ENCODE data around the gene HSP90AA1. TPM values are rescaled to one million over a fixed set of nuclear protein-coding genes. Genes with fewer than 3 reads are reported as not detected.

HSP90AA1 gene
- total RNA-seq, 2 experiments from 2014 or later, result 451 to 462 TPM

DNA sequence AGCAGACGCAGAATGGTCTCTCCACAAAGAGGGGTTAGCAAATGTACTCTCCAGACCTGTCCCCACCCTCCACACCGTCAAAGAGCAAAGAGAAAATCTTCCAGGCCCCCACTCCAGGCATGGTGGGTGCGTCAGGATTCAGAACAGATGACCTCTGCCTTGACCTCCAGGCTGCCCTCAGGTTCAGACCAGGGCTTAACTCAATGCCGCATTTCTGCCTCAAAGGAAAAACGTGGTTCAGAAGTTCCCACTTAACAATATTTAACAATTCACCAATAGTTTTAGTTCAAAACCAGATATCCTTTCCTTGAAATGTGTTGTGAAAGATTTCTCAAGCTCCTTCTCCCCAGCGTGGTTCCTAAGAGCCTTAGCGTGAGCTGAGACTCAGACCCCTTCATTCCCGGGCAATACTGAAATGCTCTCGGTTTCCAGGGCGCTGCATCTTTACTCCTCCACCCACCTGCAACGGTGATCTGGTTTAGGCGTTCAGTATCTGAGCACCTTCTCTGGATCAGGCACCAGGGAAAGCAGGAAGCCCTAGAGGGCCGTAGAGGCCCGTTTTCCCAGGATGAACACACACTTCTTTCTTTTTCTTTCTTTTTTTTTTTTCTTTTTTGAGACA is 22.9 kb downstream of the HSP90AA1 start:
- peaks cover 4% of the 10 kb centered on the region for H3K4me1 ChIP-seq (ENCODE audit: insufficient read depth, low read length)
- CTCF ChIA-PET, result interaction anchor here (1.0 to 2.7 kb wide), 3 partner anchors 9 to 33 kb away, joined by 3 to 28 read pairs (median 6); no protein-coding TSS in a partner anchor
- H3K27ac Mint-ChIP-seq, result no peak overlapping the region

DNA sequence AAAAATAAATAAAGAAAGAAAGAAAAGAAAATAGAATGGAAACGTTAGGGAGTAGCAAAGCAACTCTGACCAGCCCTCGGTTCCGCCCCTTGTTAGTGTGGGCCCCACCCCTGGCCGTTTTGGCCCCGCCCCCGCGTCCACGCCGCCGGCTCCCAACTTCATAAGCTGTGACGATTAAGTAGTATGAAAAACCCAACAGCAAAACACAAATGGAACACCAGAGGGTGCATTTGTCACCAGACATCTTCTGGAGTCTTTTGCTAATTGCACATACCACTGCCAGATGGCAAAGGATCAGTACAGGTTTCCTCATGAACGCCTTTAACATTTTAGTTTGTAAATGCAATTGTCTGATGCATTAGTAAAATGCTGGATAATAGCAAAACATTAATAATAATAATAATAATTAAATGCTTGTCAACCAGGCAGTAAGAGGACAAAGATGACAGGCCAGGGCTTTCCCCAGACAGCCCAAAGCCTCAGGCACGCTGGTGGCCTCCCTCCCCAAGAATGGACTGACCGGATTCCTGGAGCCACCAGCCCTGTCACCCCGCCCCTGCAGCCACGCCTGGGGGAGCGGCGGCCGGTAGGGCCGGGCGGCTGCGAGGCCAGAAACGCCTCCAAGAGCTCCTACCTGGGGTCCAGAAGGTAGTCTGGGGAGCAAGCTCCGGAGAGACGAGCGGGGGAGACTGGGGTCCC is 23.6 kb downstream of the HSP90AA1 start:
- TF ChIP-seq, protein P1, sequence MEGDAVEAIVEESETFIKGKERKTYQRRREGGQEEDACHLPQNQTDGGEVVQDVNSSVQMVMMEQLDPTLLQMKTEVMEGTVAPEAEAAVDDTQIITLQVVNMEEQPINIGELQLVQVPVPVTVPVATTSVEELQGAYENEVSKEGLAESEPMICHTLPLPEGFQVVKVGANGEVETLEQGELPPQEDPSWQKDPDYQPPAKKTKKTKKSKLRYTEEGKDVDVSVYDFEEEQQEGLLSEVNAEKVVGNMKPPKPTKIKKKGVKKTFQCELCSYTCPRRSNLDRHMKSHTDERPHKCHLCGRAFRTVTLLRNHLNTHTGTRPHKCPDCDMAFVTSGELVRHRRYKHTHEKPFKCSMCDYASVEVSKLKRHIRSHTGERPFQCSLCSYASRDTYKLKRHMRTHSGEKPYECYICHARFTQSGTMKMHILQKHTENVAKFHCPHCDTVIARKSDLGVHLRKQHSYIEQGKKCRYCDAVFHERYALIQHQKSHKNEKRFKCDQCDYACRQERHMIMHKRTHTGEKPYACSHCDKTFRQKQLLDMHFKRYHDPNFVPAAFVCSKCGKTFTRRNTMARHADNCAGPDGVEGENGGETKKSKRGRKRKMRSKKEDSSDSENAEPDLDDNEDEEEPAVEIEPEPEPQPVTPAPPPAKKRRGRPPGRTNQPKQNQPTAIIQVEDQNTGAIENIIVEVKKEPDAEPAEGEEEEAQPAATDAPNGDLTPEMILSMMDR (IDR thresholded peaks at IDR 0.05), result peak; percentile 32
- H3K4me1 Mint-ChIP-seq (ENCODE audit: low read depth), result peaks cover 4% of the 10 kb centered on the region
- no peaks in the 10 kb centered on the region for H3K36me3 ChIP-seq (ENCODE audit: insufficient read depth, low read length)
- H3K9me3 Mint-ChIP-seq, result no peaks in the 10 kb centered on the region
- H3K27ac ChIP-seq (ENCODE audit: low read depth in 1 of 2, low read length in 2 of 2), result no peak overlapping the region
- ChIA-PET CTCF (interaction anchor here (0.8 to 2.7 kb wide), 5 partner anchors 9 to 35 kb away, joined by 3 to 28 read pairs (median 4); no protein-coding TSS in a partner anchor), POLR2A (interaction anchor here (0.6 to 0.8 kb wide), 2 partner anchors 22 to 23 kb away, joined by 3 read pairs; no protein-coding TSS in a partner anchor)
- H3K9me3 ChIP-seq (ENCODE audit: control insufficient read depth in 1 of 2, insufficient read depth in 1 of 2, low read length in 2 of 2), result no peaks in the 10 kb centered on the region
- no peak overlapping the region for H3K4me3 ChIP-seq (ENCODE audit: low read length)
- peak; percentile 95 for ATAC-seq (ENCODE audit: poor library complexity)
- H3K27ac Mint-ChIP-seq, result no peak overlapping the region
- no peaks in the 10 kb centered on the region for H3K27me3 ChIP-seq (ENCODE audit: control insufficient read depth in 1 of 2, insufficient read depth in 2 of 2, low read length in 2 of 2)
- peak; percentile 51 to 86 (median 62) for DNase-seq
- no peak overlapping the region for H3K4me3 Mint-ChIP-seq
- H3K27me3 Mint-ChIP-seq, result no peaks in the 10 kb centered on the region
- intact Hi-C loops (cut with DNase I, micrococcal nuclease), result loop anchor here (1.0 kb wide), 2 partner anchors 33 to 251 kb away; no protein-coding TSS in a partner anchor
- H3K4me1 ChIP-seq (ENCODE audit: insufficient read depth, low read length), result peaks cover 5% of the 10 kb centered on the region
- H3K36me3 Mint-ChIP-seq (ENCODE audit: low read depth), result no peaks in the 10 kb centered on the region

More for the DNA sequence above, 22.9 kb downstream of the HSP90AA1 start:
- intact Hi-C loops (cut with DNase I, micrococcal nuclease), result loop anchor here (1.0 kb wide), 2 partner anchors 32 to 250 kb away; no protein-coding TSS in a partner anchor
- Mint-ChIP-seq H3K4me1 (ENCODE audit: low read depth) (peaks cover 4% of the 10 kb centered on the region), H3K9me3 (no peaks in the 10 kb centered on the region), H3K27me3 (no peaks in the 10 kb centered on the region), H3K4me3 (no peak overlapping the region), H3K36me3 (ENCODE audit: low read depth) (no peaks in the 10 kb centered on the region)
- ATAC-seq (ENCODE audit: poor library complexity), result no peak
- Histone ChIP-seq H3K9me3 (ENCODE audit: control insufficient read depth in 1 of 2, insufficient read depth in 1 of 2, low read length in 2 of 2) (no peaks in the 10 kb centered on the region), H3K4me3 (ENCODE audit: low read length) (no peak overlapping the region), H3K27ac (ENCODE audit: low read depth in 1 of 2, low read length in 2 of 2) (no peak overlapping the region), H3K36me3 (ENCODE audit: insufficient read depth, low read length) (no peaks in the 10 kb centered on the region), H3K27me3 (ENCODE audit: control insufficient read depth in 1 of 2, insufficient read depth in 2 of 2, low read length in 2 of 2) (no peaks in the 10 kb centered on the region)
- DNase-seq, result no peak
- TF ChIP-seq, protein P1 (IDR thresholded peaks at IDR 0.05), result no peak
- POLR2A ChIA-PET, result no interaction called here

DNA sequence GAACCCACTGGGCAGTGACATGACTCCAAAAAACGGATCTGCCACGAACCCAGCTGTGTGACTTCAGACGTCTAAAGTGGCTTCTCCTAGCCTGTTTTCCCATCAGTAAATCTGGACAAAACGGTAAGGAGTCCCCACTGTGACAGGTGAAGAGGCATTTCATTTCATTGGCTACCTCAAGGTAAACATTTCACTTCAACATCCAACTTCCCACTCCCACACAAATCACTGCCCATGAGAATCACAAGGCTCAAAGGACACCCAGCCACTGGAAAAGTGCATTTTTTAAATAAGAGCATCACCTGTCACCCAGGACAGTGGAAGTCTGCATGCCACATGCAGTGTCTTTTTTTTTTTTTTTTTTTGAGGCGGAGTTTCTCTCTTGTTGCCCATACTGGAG is 27.9 kb downstream of the HSP90AA1 start:
- TF ChIP-seq, protein P1 (IDR thresholded peaks at IDR 0.05), result no peak
- peaks cover 12% of the 10 kb centered on the region for H3K36me3 Mint-ChIP-seq (ENCODE audit: low read depth)
- H3K27me3 Mint-ChIP-seq, result no peaks in the 10 kb centered on the region
- Histone ChIP-seq H3K27me3 (ENCODE audit: control insufficient read depth in 1 of 2, insufficient read depth in 2 of 2, low read length in 2 of 2) (no peaks in the 10 kb centered on the region), H3K4me3 (ENCODE audit: low read length) (no peak overlapping the region), H3K4me1 (ENCODE audit: insufficient read depth, low read length) (peaks cover 10% of the 10 kb centered on the region), H3K36me3 (ENCODE audit: insufficient read depth, low read length) (no peaks in the 10 kb centered on the region), H3K9me3 (ENCODE audit: control insufficient read depth in 1 of 2, insufficient read depth in 1 of 2, low read length in 2 of 2) (no peaks in the 10 kb centered on the region), H3K27ac (ENCODE audit: low read depth in 1 of 2, low read length in 2 of 2) (no peak overlapping the region)
- no peaks in the 10 kb centered on the region for H3K9me3 Mint-ChIP-seq
- intact Hi-C loops (cut with DNase I, micrococcal nuclease), result no loop called here
- peaks cover 4% of the 10 kb centered on the region for H3K4me1 Mint-ChIP-seq (ENCODE audit: low read depth)
- no peak overlapping the region for H3K4me3 Mint-ChIP-seq
- H3K27ac Mint-ChIP-seq, result no peak overlapping the region
- ChIA-PET CTCF (interaction anchor here (1.2 kb wide), 1 partner anchor 37 kb away, joined by 3 read pairs; no protein-coding TSS in a partner anchor), POLR2A (no interaction called here)
- ATAC-seq (ENCODE audit: poor library complexity), result no peak
- no peak for DNase-seq

All from CD4-positive, alpha-beta T cell (primary cell).